A549 treated with RU486 at 1 μM for 4 hours (cell line): ENCODE results near the gene OR6A2. TPM values are rescaled to one million over a fixed set of nuclear protein-coding genes. Genes with fewer than 3 reads are reported as not detected.

Experiments
- total RNA-seq: library from RNA; stranded (reverse); fragments of 200-300 nt; extraction: Qiagen RNA extraction; gene quantifications from 5 replicates; pipeline ENCODE4 v1.2.3, GENCODE V29; 2022; ENCODE audit warnings: low read depth

Gene OR6A2
- not detected in 5 replicates for total RNA-seq

GRCh38 chr11:6799402-6799801 is at the start of gene OR6A2:
OR6A2 (minus strand) TSS chr11:6799689; CDS start chr11:6795708, 3,981 bp downstream.

GRCh38 chr11:6845383-6845782 is 45.9 kb upstream of the OR6A2 start, which contains the start of gene OR10A5:
OR10A5 (plus strand) TSS chr11:6845683; CDS start chr11:6845683, 0 bp downstream.

GRCh38 chr11:6782720-6783119 is 16.8 kb downstream of the OR6A2 start, which contains the start of gene OR2AG1:
OR2AG1 (plus strand) TSS chr11:6783020; CDS start chr11:6785038, 2,018 bp downstream.

GRCh38 chr11:6771926-6772893 is 27.3 kb downstream of the OR6A2 start, which contains the start of gene OR2AG2:
OR2AG2 (minus strand) TSS chr11:6771976; CDS start chr11:6768957, 3,019 bp downstream.

Other genes with a start within 250 kb of the OR6A2 start
- 23.3 to 40.5 TPM (median 29.7 TPM) in 5 replicates for gene RRP8, start 196.1 kb downstream of the OR6A2 start, total RNA-seq
- gene ILK, start 195.9 kb downstream of the OR6A2 start, total RNA-seq: 107 to 127 TPM (median 118 TPM) in 5 replicates
- 178 to 317 TPM (median 217 TPM) in 5 replicates for gene TAF10, start 187.5 kb downstream of the OR6A2 start, total RNA-seq
- gene TPP1, start 180.3 kb downstream of the OR6A2 start, total RNA-seq: 38.3 to 47.3 TPM (median 43.0 TPM) in 5 replicates
- 0.07 to 0.12 TPM (median 0.09 TPM) in 5 replicates for gene DCHS1, start 143.9 kb downstream of the OR6A2 start, total RNA-seq
- gene MRPL17, start 116.3 kb downstream of the OR6A2 start, total RNA-seq: 84.4 to 132 TPM (median 104 TPM) in 5 replicates
- gene OR2AG2, start 27.7 kb downstream of the OR6A2 start, total RNA-seq: not detected in 5 replicates
- not detected in 5 replicates for gene OR2AG1, start 16.7 kb downstream of the OR6A2 start, total RNA-seq
- gene OR10A5, start 46.0 kb upstream of the OR6A2 start, total RNA-seq: not detected in 5 replicates
- gene OR10A2, start 63.4 kb upstream of the OR6A2 start, total RNA-seq: not detected in 5 replicates
- not detected in 5 replicates for gene OR10A4, start 76.9 kb upstream of the OR6A2 start, total RNA-seq
- gene OR2D2, start 92.8 kb upstream of the OR6A2 start, total RNA-seq: not detected in 5 replicates
- gene OR2D3, start 121.3 kb upstream of the OR6A2 start, total RNA-seq: not detected in 5 replicates
- 1.1 to 1.5 TPM (median 1.2 TPM) in 5 replicates for gene ZNF215, start 126.7 kb upstream of the OR6A2 start, total RNA-seq
- 0.76 to 1.7 TPM (median 1.2 TPM) in 5 replicates for gene ZNF214, start 220.7 kb upstream of the OR6A2 start, total RNA-seq
- gene NLRP14, start 220.8 kb upstream of the OR6A2 start, total RNA-seq: not detected in 5 replicates